ENCODE measurements around the gene PLEKHG5. TPM values are rescaled to one million over a fixed set of nuclear protein-coding genes. Genes with fewer than 3 reads are reported as not detected.
"Not testable (repeated sequence)": the region's sequence is repeated elsewhere in the genome, so short reads cannot be mapped to it uniquely, and the experiment has no call there.

PLEKHG5 gene
- polyA plus RNA-seq, 1 experiment = 4.2 TPM

DNA sequence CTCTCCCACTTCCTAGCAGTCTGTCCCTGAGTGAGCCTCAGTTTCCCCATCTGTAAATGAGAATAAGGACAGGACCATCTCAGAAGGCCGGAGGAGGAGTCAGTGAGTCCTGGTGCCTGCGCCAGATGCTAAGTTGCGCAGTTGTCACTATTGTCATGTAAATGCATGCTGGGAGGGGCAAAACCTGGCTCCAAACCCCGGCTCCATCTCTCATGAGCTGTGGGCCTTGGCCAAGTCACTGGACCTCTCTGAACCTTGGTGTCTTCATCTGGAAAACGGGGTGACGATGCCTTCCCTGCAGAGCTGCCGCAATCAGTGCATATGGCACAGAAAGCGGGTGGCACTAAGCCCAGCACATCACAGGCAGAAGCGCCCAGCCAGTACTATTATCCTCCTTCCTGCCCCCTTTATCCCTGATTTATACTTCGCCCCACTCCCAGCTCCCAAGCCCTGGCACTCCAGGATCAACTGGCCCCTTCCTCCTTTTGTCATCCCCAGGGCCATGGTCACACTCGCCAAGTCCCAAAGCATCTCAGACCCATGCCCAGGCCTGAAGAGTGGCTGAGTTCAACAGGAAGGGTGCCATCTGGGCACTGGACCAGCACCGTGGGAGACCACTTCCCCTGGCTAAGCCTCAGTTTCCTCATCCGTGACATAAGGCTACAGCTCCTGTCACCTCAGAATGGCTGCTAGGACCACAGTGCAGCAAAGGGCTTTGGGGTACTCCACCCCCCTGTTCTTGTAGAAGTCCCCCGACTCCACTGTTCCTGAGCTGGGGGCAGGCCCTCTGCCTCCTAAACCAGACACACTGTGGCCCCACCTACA, 4.3 kb upstream of the PLEKHG5 start:
- no peaks in the 10 kb centered on the region; the same call in 1 of the 2 replicates for H3K9me3 ChIP-seq (ENCODE audit: control insufficient read depth, insufficient read depth, low read length)
- TF ChIP-seq, protein P1, sequence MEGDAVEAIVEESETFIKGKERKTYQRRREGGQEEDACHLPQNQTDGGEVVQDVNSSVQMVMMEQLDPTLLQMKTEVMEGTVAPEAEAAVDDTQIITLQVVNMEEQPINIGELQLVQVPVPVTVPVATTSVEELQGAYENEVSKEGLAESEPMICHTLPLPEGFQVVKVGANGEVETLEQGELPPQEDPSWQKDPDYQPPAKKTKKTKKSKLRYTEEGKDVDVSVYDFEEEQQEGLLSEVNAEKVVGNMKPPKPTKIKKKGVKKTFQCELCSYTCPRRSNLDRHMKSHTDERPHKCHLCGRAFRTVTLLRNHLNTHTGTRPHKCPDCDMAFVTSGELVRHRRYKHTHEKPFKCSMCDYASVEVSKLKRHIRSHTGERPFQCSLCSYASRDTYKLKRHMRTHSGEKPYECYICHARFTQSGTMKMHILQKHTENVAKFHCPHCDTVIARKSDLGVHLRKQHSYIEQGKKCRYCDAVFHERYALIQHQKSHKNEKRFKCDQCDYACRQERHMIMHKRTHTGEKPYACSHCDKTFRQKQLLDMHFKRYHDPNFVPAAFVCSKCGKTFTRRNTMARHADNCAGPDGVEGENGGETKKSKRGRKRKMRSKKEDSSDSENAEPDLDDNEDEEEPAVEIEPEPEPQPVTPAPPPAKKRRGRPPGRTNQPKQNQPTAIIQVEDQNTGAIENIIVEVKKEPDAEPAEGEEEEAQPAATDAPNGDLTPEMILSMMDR (IDR thresholded peaks at IDR 0.05; ENCODE audit: low read depth, low read length) = no peak
- no peak for DNase-seq (ENCODE audit: low read depth, low spot score)
- H3K27me3 ChIP-seq (ENCODE audit: control insufficient read depth, insufficient read depth, low read length) = no peaks in the 10 kb centered on the region
- H3K27ac ChIP-seq (ENCODE audit: low read depth, low read length) = no peak overlapping the region
- H3K4me3 ChIP-seq (ENCODE audit: low read depth, low read length) = no peak overlapping the region; the same call in 1 of the 2 replicates
- ChIA-PET CTCF (interaction anchor here (2.3 kb wide), 1 partner anchor 10 kb away, joined by 11 read pairs; no protein-coding TSS in a partner anchor), POLR2A (no interaction called here)

DNA sequence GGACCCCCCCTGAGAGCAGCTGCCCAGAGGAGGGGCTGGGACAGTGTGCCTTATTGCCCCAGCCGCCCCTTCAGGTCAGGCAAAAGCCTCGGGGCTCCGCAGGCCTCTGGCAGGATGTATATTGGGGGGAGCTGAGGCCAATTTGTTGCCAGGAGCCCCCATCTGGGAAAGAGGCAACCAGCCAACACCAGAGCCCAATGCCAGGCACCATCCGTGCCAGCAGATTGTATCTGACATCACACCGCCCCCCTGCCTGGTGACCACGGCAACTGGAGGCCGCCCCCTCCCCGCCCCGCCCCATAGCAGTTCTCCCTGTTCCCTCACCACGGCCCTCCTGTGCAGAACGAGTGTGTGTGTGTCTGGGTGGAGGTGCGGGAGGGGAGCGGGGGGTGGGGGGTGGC, 3.6 kb upstream of the PLEKHG5 start:
- no peak for DNase-seq (ENCODE audit: low read depth, low spot score)
- CTCF ChIA-PET = interaction anchor here (2.3 kb wide), 1 partner anchor 9 kb away, joined by 11 read pairs; no protein-coding TSS in a partner anchor
- Histone ChIP-seq H3K27ac (ENCODE audit: low read depth, low read length) (no peak overlapping the region), H3K4me3 (ENCODE audit: low read depth, low read length) (no peak overlapping the region), H3K9me3 (ENCODE audit: control insufficient read depth, insufficient read depth, low read length) (no peaks in the 10 kb centered on the region; the same call in 1 of the 2 replicates), H3K27me3 (ENCODE audit: control insufficient read depth, insufficient read depth, low read length) (no peaks in the 10 kb centered on the region)
- POLR2A ChIA-PET = no interaction called here
- TF ChIP-seq, protein P1 (IDR thresholded peaks at IDR 0.05; ENCODE audit: low read depth, low read length) = no peak

DNA sequence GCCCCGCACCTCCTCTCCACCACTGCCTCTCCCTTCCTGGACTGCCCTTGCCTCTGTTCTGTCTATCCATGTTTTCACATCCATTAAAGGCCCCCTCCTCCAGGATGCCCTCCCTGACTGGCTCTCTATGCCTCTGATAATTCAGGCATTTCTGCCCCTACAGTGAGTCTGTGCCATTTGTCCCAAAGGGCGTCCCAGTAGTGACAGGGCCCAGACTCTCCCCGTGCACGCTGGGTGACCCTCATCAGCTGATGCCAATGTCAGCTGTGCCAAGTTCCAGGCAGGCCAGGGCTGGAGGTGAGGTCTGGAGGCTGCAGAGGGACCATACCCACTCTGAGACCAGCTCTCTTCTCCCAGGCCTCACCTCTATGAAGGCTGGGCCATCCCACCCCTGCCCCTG, 3.2 kb upstream of the PLEKHG5 start:
- H3K27ac ChIP-seq (ENCODE audit: low read depth, low read length) = no peak overlapping the region
- TF ChIP-seq, protein P1 (IDR thresholded peaks at IDR 0.05; ENCODE audit: low read depth, low read length) = no peak

DNA sequence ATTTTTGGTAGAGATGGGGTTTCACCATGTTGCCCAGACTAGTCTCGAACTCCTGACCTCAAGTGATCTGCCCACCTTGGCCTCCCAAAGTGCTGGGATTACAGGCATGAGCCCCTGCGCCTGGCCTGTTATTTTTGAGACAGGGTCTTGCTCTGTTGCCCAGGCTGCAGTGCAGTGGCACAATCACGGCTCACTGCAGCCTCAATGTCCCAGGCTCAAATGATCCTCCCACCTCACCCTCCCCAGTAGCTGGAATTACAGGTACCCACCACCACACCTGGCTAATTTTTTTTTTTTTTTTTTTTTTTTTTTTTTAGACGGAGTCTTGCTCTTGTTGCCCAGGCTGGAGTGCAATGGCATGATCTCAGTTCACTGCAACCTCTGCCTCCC, 2.4 kb upstream of the PLEKHG5 start:
- H3K27me3 ChIP-seq (ENCODE audit: control insufficient read depth, insufficient read depth, low read length); H3K27ac ChIP-seq (ENCODE audit: low read depth, low read length); H3K9me3 ChIP-seq (ENCODE audit: control insufficient read depth, insufficient read depth, low read length); DNase-seq (ENCODE audit: low read depth, low spot score); H3K4me3 ChIP-seq (ENCODE audit: low read depth, low read length): not testable (repeated sequence)
- POLR2A ChIA-PET = interaction anchor here (0.7 kb wide), 1 partner anchor 84 kb away, joined by 4 read pairs; no protein-coding TSS in a partner anchor
- CTCF ChIA-PET = interaction anchor here (0.7 kb wide), 1 partner anchor 248 kb away, joined by 3 read pairs; no protein-coding TSS in a partner anchor

More for the DNA sequence above, 3.2 kb upstream of the PLEKHG5 start:
- no peak for DNase-seq (ENCODE audit: low read depth, low spot score)
- Histone ChIP-seq H3K27me3 (ENCODE audit: control insufficient read depth, insufficient read depth, low read length) (no peaks in the 10 kb centered on the region), H3K4me3 (ENCODE audit: low read depth, low read length) (no peak overlapping the region), H3K9me3 (ENCODE audit: control insufficient read depth, insufficient read depth, low read length) (no peaks in the 10 kb centered on the region; the same call in 1 of the 2 replicates)
- ChIA-PET CTCF (interaction anchor here (2.3 kb wide), 1 partner anchor 8 kb away, joined by 11 read pairs; no protein-coding TSS in a partner anchor), POLR2A (interaction anchor here (0.7 kb wide), 1 partner anchor 83 kb away, joined by 4 read pairs; no protein-coding TSS in a partner anchor)

DNA sequence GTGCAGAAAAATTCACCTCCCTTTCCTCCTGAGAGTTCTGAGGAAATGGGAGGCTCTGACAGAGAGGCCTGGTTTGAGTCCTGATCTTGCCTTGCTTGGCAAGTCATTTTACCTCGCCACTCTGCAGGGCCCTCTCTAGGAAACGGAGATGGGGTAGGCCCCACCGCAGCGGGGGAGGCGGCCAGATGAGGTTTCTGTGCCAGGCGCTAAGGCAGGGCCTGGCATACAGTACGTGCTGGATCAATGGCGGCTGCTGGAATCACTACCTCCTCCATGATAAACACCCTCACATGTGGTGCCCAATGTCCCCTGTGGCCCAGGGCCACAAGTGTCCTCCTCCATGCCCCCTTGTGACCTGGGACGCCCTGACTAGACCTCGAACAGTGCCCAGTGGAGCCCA, 499 bp upstream of the PLEKHG5 start:
- CTCF ChIA-PET = interaction anchor here (0.5 to 1.1 kb wide), 2 partner anchors 16 to 128 kb away, joined by 3 to 4 read pairs; no protein-coding TSS in a partner anchor
- TF ChIP-seq, protein P1 (IDR thresholded peaks at IDR 0.05; ENCODE audit: low read depth, low read length) = no peak
- H3K27ac ChIP-seq (ENCODE audit: low read depth, low read length) = peak overlapping the region; percentile 57
- POLR2A ChIA-PET = no interaction called here
- H3K9me3 ChIP-seq (ENCODE audit: control insufficient read depth, insufficient read depth, low read length) = no peaks in the 10 kb centered on the region; the same call in 1 of the 2 replicates
- peak overlapping the region; percentile 91; the same call in 1 of the 2 replicates for H3K4me3 ChIP-seq (ENCODE audit: low read depth, low read length)
- DNase-seq (ENCODE audit: low read depth, low spot score) = no peak
- no peaks in the 10 kb centered on the region for H3K27me3 ChIP-seq (ENCODE audit: control insufficient read depth, insufficient read depth, low read length)
